Mucosa of rectum (tissue), 2 donors: ENCODE data around the gene DIPK2A.
A peak's percentile ranks its signal among the peaks of the same experiment; 100 is the strongest.

Source experiments
- H3K27ac ChIP-seq, 2 donors: one replicate each; pipeline ENCODE4 v1.7.0; 2013; ENCODE audit warnings: inconsistent platforms in 2 of 2, low read depth in 2 of 2, low read length in 2 of 2
- H3K27me3 ChIP-seq, 2 donors: one replicate each; pipeline ENCODE4 v1.7.0; 2013; ENCODE audit warnings: low read length in 2 of 2; ENCODE audit not compliant: control insufficient read depth in 2 of 2, insufficient read depth in 2 of 2
- H3K36me3 ChIP-seq, 2 donors: one replicate each; pipeline ENCODE4 v1.7.0; 2013; ENCODE audit warnings: low read length in 2 of 2; ENCODE audit not compliant: control insufficient read depth in 2 of 2, insufficient read depth in 2 of 2
- H3K4me1 ChIP-seq, 2 donors: one replicate each; pipeline ENCODE4 v1.7.0; 2013; ENCODE audit warnings: low read length in 2 of 2, mild to moderate bottlenecking in 1 of 2; ENCODE audit not compliant: control insufficient read depth in 2 of 2, insufficient read depth in 2 of 2
- H3K4me3 ChIP-seq, 2 donors: one replicate each; pipeline ENCODE4 v1.7.0; 2013; ENCODE audit warnings: low read length in 2 of 2
- H3K9ac ChIP-seq, 2 donors: one replicate each; pipeline ENCODE4 v1.7.0; 2013; ENCODE audit warnings: low read length in 2 of 2, low read depth in 1 of 2, mild to moderate bottlenecking in 1 of 2
- H3K9me3 ChIP-seq, 2 donors: one replicate each; pipeline ENCODE4 v1.7.0; 2013; ENCODE audit warnings: low read length in 2 of 2; ENCODE audit not compliant: control insufficient read depth in 2 of 2
- donor health status: healthy.
- donor health status: Normal muscosa, but diverticular disease.

The DIPK2A gene

DNA sequence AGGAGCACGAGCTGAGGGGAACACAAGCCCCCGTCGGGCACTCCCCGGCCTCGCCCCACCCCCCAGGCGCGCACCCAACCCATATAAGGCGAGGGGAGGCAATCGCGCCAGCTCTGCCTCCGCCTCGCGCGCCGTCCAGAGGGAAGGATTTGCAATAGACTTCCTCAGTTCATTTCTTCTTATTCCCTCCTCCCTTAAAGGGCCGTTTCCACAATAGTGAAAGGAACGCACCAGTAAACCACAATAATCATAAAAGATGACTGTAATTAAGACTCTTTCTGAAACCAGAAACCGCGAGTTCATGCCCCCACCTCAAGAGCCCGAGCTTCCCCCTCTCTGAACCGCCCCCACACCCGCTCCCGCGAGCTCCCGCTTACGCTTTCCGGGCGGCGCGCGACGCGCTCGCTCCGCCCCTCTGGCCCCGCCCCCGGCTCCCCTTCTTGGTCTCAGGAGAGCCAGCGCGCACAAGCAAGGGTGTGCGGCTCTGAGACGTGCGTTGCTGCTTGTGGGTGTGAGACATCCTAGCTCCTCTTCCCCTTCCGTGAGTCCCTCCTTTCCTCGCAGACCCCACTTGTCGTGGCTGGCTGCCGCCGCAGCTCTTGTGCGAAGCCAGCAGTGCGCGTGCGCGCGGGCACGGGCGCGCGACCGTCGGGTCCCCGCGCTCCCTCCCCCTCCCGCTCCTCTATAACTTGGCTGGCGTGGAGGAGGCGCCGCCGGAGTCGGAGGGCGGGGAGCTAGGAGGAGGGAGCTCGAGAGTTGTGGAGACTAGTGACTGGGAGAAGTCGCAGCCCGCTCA is at the start of gene DIPK2A:
Gene DIPK2A, plus strand, starts transcription at position 465 of the 796 bp plus-strand sequence. CDS start 510 bp downstream, outside the sequence.
- Histone ChIP-seq H3K27me3 (no peaks in the 10 kb centered on the region), H3K27ac (peak within 1 kb of the TSS; percentile 99 to 100), H3K4me1 (peaks cover 5 to 7% of the 10 kb centered on the region in 2 donors), H3K4me3 (peak within 1 kb of the TSS; percentile 94 to 100), H3K9ac (peak within 1 kb of the TSS; percentile 85 to 96), H3K36me3 (no peaks in the 10 kb centered on the region), H3K9me3 (no peaks in the 10 kb centered on the region)

DNA sequence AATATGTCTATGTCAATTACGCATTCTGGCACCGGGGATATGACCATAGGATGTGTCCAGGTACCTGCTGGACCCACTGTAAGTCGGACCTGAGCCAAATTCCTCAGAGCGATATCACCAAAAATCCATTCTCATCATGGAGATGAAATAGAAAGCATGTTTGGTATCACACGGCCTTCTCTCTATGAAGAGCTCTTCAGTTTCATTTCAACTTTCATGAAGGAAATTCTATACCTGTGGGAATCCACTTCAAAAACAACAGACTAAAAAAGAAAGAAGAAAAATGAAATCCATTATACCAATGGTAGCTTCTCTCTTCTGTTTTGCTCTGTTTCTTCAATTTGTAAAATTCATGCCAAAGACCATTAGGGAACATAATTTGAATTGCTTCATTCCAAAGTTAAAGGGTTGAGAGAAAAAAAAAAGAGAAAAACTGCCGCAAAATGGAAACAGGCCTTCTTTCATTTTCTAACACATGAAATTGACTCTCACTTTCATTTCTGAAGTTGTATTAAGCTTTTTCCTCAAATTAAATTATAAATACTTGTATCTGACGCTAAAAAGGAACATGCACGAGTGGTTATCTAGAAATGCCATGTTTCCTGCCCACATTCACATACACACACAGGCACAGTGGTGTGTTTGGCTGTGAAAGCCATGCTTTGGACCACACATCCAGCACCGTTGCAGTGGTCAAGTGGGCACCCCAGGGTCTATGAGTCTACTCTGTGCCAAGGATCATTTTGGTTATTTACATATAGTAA is 46.9 kb upstream of the DIPK2A start:
- Histone ChIP-seq H3K27ac (no peak overlapping the region), H3K9ac (no peak overlapping the region)

DNA sequence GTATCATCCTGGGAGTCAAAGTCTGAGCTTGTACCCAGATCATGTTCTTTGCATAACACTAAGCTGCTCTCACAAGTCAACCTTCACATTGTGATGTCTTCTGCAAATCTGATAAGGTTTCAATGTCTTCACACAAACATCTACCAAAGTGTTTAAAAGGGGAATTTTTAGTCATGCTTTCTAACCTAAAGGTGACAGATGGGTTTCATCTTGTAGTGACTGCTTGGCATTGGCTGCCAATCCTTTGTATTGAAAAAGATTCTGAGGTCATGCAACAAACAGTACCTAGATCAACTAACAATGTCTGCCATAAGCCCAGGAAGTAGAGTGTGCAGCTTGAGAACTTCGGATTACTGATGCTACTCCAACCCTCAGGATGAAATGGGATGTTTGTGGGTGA is 43.6 kb upstream of the DIPK2A start:
- H3K4me3 ChIP-seq: no peak overlapping the region
- no peak overlapping the region for H3K27ac ChIP-seq
- no peaks in the 10 kb centered on the region for H3K27me3 ChIP-seq
- H3K36me3 ChIP-seq: no peaks in the 10 kb centered on the region
- H3K9me3 ChIP-seq: no peaks in the 10 kb centered on the region
- no peaks in the 10 kb centered on the region for H3K4me1 ChIP-seq
- H3K9ac ChIP-seq: no peak overlapping the region

More for the DNA sequence above, 46.9 kb upstream of the DIPK2A start:
- Histone ChIP-seq H3K4me1 (no peaks in the 10 kb centered on the region), H3K9me3 (no peaks in the 10 kb centered on the region), H3K36me3 (no peaks in the 10 kb centered on the region), H3K4me3 (no peak overlapping the region), H3K27me3 (no peaks in the 10 kb centered on the region)

- Histone ChIP-seq H3K4me3 (no peak overlapping the region), H3K36me3 (no peaks in the 10 kb centered on the region), H3K27me3 (no peaks in the 10 kb centered on the region), H3K4me1 (no peaks in the 10 kb centered on the region), H3K27ac (no peak overlapping the region), H3K9me3 (no peaks in the 10 kb centered on the region), H3K9ac (no peak overlapping the region)
Measured at GRCh38 chr3:143928541-143929255, 42.9 kb upstream of the DIPK2A start.

GRCh38 chr3:143934791-143935190 is 36.8 kb upstream of the DIPK2A start:
- H3K9ac ChIP-seq: no peak overlapping the region

GRCh38 chr3:143935678-143936077 is 35.9 kb upstream of the DIPK2A start:
- Histone ChIP-seq H3K36me3 (no peaks in the 10 kb centered on the region), H3K27ac (no peak overlapping the region), H3K4me3 (no peak overlapping the region), H3K4me1 (no peaks in the 10 kb centered on the region), H3K9ac (no peak overlapping the region), H3K9me3 (no peaks in the 10 kb centered on the region), H3K27me3 (no peaks in the 10 kb centered on the region)

More at GRCh38 chr3:143934791-143935190, 36.8 kb upstream of the DIPK2A start:
- Histone ChIP-seq H3K27me3 (no peaks in the 10 kb centered on the region), H3K9me3 (no peaks in the 10 kb centered on the region), H3K4me3 (no peak overlapping the region), H3K27ac (no peak overlapping the region), H3K36me3 (no peaks in the 10 kb centered on the region), H3K4me1 (no peaks in the 10 kb centered on the region)

DNA sequence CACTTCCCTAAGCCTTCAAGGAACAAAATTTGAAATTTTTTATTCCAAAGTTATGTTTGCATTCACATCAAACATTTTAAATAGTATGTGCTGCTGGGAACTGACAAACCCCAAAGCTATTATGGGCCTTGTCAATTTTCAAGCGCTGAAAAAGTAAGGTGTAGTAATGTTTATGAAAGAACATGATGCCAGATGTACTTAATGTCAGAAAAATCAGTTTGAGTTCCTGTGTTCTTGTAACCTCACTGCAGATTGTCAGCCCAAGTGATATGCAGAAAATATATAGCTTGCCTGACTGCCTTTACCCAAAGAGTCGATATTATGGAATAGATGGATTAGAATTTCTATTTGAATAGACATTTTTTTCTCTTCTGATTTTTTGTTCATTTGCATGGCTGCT is 20.8 kb upstream of the DIPK2A start:
- H3K4me3 ChIP-seq: no peak overlapping the region
- no peaks in the 10 kb centered on the region for H3K4me1 ChIP-seq
- no peaks in the 10 kb centered on the region for H3K9me3 ChIP-seq
- H3K9ac ChIP-seq: no peak overlapping the region
- no peaks in the 10 kb centered on the region for H3K36me3 ChIP-seq
- H3K27ac ChIP-seq: no peak overlapping the region
- no peaks in the 10 kb centered on the region for H3K27me3 ChIP-seq

GRCh38 chr3:143951351-143951971 is 20.2 kb upstream of the DIPK2A start:
- H3K4me1 ChIP-seq: no peaks in the 10 kb centered on the region
- no peak overlapping the region for H3K9ac ChIP-seq
- no peaks in the 10 kb centered on the region for H3K9me3 ChIP-seq
- H3K27me3 ChIP-seq: no peaks in the 10 kb centered on the region
- no peaks in the 10 kb centered on the region for H3K36me3 ChIP-seq
- H3K4me3 ChIP-seq: no peak overlapping the region
- H3K27ac ChIP-seq: no peak overlapping the region

GRCh38 chr3:143952569-143953072 is 19.0 kb upstream of the DIPK2A start:
- Histone ChIP-seq H3K27me3 (no peaks in the 10 kb centered on the region), H3K4me3 (no peak overlapping the region), H3K36me3 (no peaks in the 10 kb centered on the region), H3K27ac (no peak overlapping the region), H3K4me1 (no peaks in the 10 kb centered on the region), H3K9ac (no peak overlapping the region), H3K9me3 (no peaks in the 10 kb centered on the region)
